Activated CD8-positive, alpha-beta T cell treated with anti-CD3 and anti-CD28 coated beads for 36 hours (primary cell): ENCODE data around the gene CWC15. TPM values are rescaled to one million over a fixed set of nuclear protein-coding genes. Genes with fewer than 3 reads are reported as not detected.

Experiments used
- ATAC-seq: fragments of 200-7000 bp; cut with Tn5 transposase; one replicate; pipeline ENCODE4 v1.10.0; 2021; ENCODE audit warnings: mild to moderate bottlenecking, moderate library complexity
- CTCF ChIA-PET: fragments of 350-600 bp; sonication (Branson Sonifier 250); formaldehyde crosslinking; loops from one replicate; lab custom pipeline; 2021; ENCODE audit warnings: antibody characterized with exemption; lab: Charles Lee
- POLR2A ChIA-PET: fragments of 350-600 bp; sonication (Branson Sonifier 250); formaldehyde crosslinking; loops from one replicate; lab custom pipeline; 2021; ENCODE audit warnings: antibody characterized with exemption; lab: Charles Lee
- DNase-seq: peaks from one replicate; pipeline ENCODE4 v3.0.0-alpha.2; 2020
- H3K27ac Mint-ChIP-seq: one replicate; pipeline ENCODE4 v1.8.0; 2021; ENCODE audit warnings: mild to moderate bottlenecking, mixed read lengths
- H3K27me3 Mint-ChIP-seq: one replicate; pipeline ENCODE4 v1.8.0; 2021; ENCODE audit warnings: mixed read lengths
- H3K36me3 Mint-ChIP-seq: one replicate; pipeline ENCODE4 v1.8.0; 2021; ENCODE audit warnings: low read depth, mixed read lengths
- H3K4me1 Mint-ChIP-seq: one replicate; pipeline ENCODE4 v1.8.0; 2021; ENCODE audit warnings: low read depth, mixed read lengths
- H3K4me3 Mint-ChIP-seq: one replicate; pipeline ENCODE4 v1.8.0; 2021; ENCODE audit warnings: mild to moderate bottlenecking, moderate library complexity, mixed read lengths
- H3K9me3 Mint-ChIP-seq: one replicate; pipeline ENCODE4 v1.8.0; 2021; ENCODE audit warnings: mixed read lengths
- CTCF ChIP-seq: fragments of 200-600 bp; IDR thresholded peaks from one replicate; pipeline ENCODE4 v1.8.0; 2022; ENCODE audit warnings: antibody characterized with exemption, mild to moderate bottlenecking
- intact Hi-C: fragments of 100-400 bp; cut with micrococcal nuclease; formaldehyde crosslinking; loops from one replicate; pipeline ENCODE4 v1.10.0; 2022
- total RNA-seq, 2 experiments: library from RNA; stranded (reverse); gene quantifications; one replicate each; pipeline ENCODE4 v1.2.3, GENCODE V29; 2021

CWC15 gene
- total RNA-seq, 2 experiments from 2014 or later: 72.5 to 76.4 TPM

GRCh38 chr11:94958121-94958696 lies 15.1 kb downstream of the CWC15 start:
- TF ChIP-seq CTCF: no peak
- ChIA-PET CTCF (interaction anchor here (1.5 kb wide), 1 partner anchor 10 kb away, joined by 4 read pairs; no protein-coding TSS in a partner anchor), POLR2A (interaction anchor here (3.6 kb wide), 1 partner anchor 15 kb away, joined by 12 read pairs; the partner anchor contains the start of genes CWC15 and KDM4D)
- peaks cover 6% of the 10 kb centered on the region for H3K36me3 Mint-ChIP-seq
- H3K4me1 Mint-ChIP-seq: no peaks in the 10 kb centered on the region
- intact Hi-C loops: no loop called here
- no peaks in the 10 kb centered on the region for H3K9me3 Mint-ChIP-seq
- no peak overlapping the region for H3K27ac Mint-ChIP-seq
- H3K4me3 Mint-ChIP-seq: no peak overlapping the region
- ATAC-seq: no peak
- H3K27me3 Mint-ChIP-seq: no peaks in the 10 kb centered on the region
- DNase-seq: no peak

- ATAC-seq (no peak), DNase-seq (no peak)
- CTCF ChIA-PET: no interaction called here
- H3K27ac Mint-ChIP-seq: no peak overlapping the region
- no peaks in the 10 kb centered on the region for H3K9me3 Mint-ChIP-seq
- H3K27me3 Mint-ChIP-seq: no peaks in the 10 kb centered on the region
- POLR2A ChIA-PET: interaction anchor here (3.6 kb wide), 1 partner anchor 16 kb away, joined by 12 read pairs; the partner anchor contains the start of genes CWC15 and KDM4D
- intact Hi-C loops: no loop called here
- no peak overlapping the region for H3K4me3 Mint-ChIP-seq
- no peak for TF ChIP-seq CTCF
- H3K4me1 Mint-ChIP-seq: no peaks in the 10 kb centered on the region
- peaks cover 3% of the 10 kb centered on the region for H3K36me3 Mint-ChIP-seq
These were observed 16.4 kb downstream of the CWC15 start for GRCh38 chr11:94956963-94957362.

GRCh38 chr11:94954753-94955152 lies 18.6 kb downstream of the CWC15 start:
- no peak for DNase-seq
- intact Hi-C loops: no loop called here
- Mint-ChIP-seq H3K27me3 (no peaks in the 10 kb centered on the region), H3K36me3 (no peaks in the 10 kb centered on the region), H3K9me3 (no peaks in the 10 kb centered on the region), H3K4me1 (no peaks in the 10 kb centered on the region), H3K27ac (no peak overlapping the region), H3K4me3 (no peak overlapping the region)
- TF ChIP-seq CTCF: no peak
- ChIA-PET CTCF (no interaction called here), POLR2A (no interaction called here)
- no peak for ATAC-seq

- Mint-ChIP-seq H3K27ac (no peak overlapping the region), H3K4me1 (no peaks in the 10 kb centered on the region), H3K4me3 (no peak overlapping the region), H3K36me3 (no peaks in the 10 kb centered on the region), H3K9me3 (no peaks in the 10 kb centered on the region), H3K27me3 (no peaks in the 10 kb centered on the region)
- no peak for ATAC-seq
- no peak for TF ChIP-seq CTCF
- POLR2A ChIA-PET: no interaction called here
- CTCF ChIA-PET: interaction anchor here (0.8 to 1.2 kb wide), 2 partner anchors 21 to 50 kb away, joined by 3 to 4 read pairs; no protein-coding TSS in a partner anchor
- intact Hi-C loops: no loop called here
- DNase-seq: no peak
These were observed 25.2 kb downstream of the CWC15 start for GRCh38 chr11:94948070-94948617.

DNA sequence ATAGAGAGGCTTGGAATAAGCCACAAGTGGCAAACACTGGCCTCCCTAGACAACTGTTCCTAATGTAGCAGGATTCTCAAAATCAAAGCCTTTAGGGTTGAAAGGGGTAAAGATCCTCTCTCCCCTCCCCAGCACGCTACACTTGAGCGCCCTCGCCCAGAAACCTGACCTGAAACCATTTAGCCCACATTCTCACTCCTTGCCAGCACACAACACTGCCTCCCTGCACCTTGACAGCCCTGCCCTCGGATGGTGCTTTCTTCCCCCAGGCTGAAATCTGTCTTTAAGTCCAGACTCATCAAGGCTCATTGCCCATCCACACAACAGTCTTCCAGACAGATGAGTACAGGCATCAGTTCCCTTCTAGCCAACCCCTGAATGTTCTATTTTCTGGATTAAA lies 26.5 kb downstream of the CWC15 start:
- Mint-ChIP-seq H3K27ac (no peak overlapping the region), H3K4me3 (no peak overlapping the region), H3K36me3 (no peaks in the 10 kb centered on the region), H3K27me3 (no peaks in the 10 kb centered on the region), H3K9me3 (no peaks in the 10 kb centered on the region), H3K4me1 (no peaks in the 10 kb centered on the region)
- CTCF ChIA-PET: no interaction called here
- no peak for ATAC-seq
- intact Hi-C loops: no loop called here
- POLR2A ChIA-PET: no interaction called here
- DNase-seq: no peak
- no peak for TF ChIP-seq CTCF
